Measurements from ENCODE around the gene RSPO3. TPM values are rescaled to one million over a fixed set of nuclear protein-coding genes. Genes with fewer than 3 reads are reported as not detected.

The RSPO3 gene
- total and polyA plus RNA-seq, 2 experiments from 2014 or later = 4.8 to 11.2 TPM

GRCh38 chr6:127076466-127076865, 42.0 kb upstream of the RSPO3 start:
- no peaks in the 10 kb centered on the region for H3K79me2 ChIP-seq
- 72% methylated on average over 4 of the region's 4 CpGs for WGBS (ENCODE audit: low lambda C conversion rate, missing lambda C conversion rate)

DNA sequence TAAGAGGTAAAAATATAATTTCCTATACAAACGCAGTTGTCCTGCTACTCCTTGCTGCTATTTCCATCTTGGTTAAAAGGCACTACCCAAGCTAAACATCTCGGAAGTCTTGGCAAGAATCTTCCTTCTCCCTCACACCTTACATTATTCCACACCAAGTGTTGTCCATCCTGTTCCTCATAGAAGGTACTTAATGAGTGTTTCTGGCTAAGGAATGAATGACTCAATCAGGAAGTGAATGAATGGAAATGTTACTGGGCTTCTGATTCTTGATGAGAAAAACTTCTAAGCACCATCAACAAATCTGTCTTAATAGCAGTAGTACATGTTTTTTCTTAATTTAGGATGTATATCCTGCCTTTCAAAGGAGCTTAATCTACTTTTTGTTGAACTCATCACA, 40.6 kb upstream of the RSPO3 start:
- no peak for TF ChIP-seq EZH2 (IDR thresholded peaks at IDR 0.05; ENCODE audit: borderline replicate concordance)
- no peak for TF ChIP-seq EZH2phosphoT487 (IDR thresholded peaks at IDR 0.05; ENCODE audit: low read depth, severe bottlenecking, unreplicated experiment)
- TF ChIP-seq, protein P1, sequence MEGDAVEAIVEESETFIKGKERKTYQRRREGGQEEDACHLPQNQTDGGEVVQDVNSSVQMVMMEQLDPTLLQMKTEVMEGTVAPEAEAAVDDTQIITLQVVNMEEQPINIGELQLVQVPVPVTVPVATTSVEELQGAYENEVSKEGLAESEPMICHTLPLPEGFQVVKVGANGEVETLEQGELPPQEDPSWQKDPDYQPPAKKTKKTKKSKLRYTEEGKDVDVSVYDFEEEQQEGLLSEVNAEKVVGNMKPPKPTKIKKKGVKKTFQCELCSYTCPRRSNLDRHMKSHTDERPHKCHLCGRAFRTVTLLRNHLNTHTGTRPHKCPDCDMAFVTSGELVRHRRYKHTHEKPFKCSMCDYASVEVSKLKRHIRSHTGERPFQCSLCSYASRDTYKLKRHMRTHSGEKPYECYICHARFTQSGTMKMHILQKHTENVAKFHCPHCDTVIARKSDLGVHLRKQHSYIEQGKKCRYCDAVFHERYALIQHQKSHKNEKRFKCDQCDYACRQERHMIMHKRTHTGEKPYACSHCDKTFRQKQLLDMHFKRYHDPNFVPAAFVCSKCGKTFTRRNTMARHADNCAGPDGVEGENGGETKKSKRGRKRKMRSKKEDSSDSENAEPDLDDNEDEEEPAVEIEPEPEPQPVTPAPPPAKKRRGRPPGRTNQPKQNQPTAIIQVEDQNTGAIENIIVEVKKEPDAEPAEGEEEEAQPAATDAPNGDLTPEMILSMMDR (IDR thresholded peaks at IDR 0.05; ENCODE audit: poor library complexity) = no peak
- Histone ChIP-seq H3K27me3 (no peaks in the 10 kb centered on the region), H3K4me2 (no peak overlapping the region), H3K27ac (no peak overlapping the region), H3K4me3 (no peak overlapping the region), H2AFZ (no peak overlapping the region), H4K20me1 (ENCODE audit: insufficient read depth, poor library complexity, severe bottlenecking) (no peaks in the 10 kb centered on the region), H3K79me2 (no peaks in the 10 kb centered on the region), H3K4me1 (ENCODE audit: insufficient read depth) (no peaks in the 10 kb centered on the region), H3K36me3 (replicated peaks; ENCODE audit: insufficient read depth, low read depth) (no peaks in the 10 kb centered on the region), H3K9me2 (replicated peaks; ENCODE audit: insufficient read depth) (no peaks in the 10 kb centered on the region), H3K9me3 (ENCODE audit: low read depth) (no peaks in the 10 kb centered on the region)
- 94% methylated on average over 2 of the region's 2 CpGs for WGBS (ENCODE audit: low lambda C conversion rate, missing lambda C conversion rate)
- DNase-seq (ENCODE audit: low spot score) = no peak

More at GRCh38 chr6:127076466-127076865, 42.0 kb upstream of the RSPO3 start:
- Histone ChIP-seq H4K20me1 (ENCODE audit: insufficient read depth, poor library complexity, severe bottlenecking) (no peaks in the 10 kb centered on the region), H3K9me3 (ENCODE audit: low read depth) (no peaks in the 10 kb centered on the region), H3K4me3 (no peak overlapping the region), H2AFZ (no peak overlapping the region), H3K27me3 (no peaks in the 10 kb centered on the region), H3K36me3 (replicated peaks; ENCODE audit: insufficient read depth, low read depth) (no peaks in the 10 kb centered on the region), H3K4me1 (ENCODE audit: insufficient read depth) (no peaks in the 10 kb centered on the region), H3K4me2 (no peak overlapping the region), H3K9me2 (replicated peaks; ENCODE audit: insufficient read depth) (no peaks in the 10 kb centered on the region), H3K27ac (no peak overlapping the region)
- DNase-seq (ENCODE audit: low spot score) = no peak
- TF ChIP-seq EZH2 (IDR thresholded peaks at IDR 0.05; ENCODE audit: borderline replicate concordance) (no peak), EZH2phosphoT487 (IDR thresholded peaks at IDR 0.05; ENCODE audit: low read depth, severe bottlenecking, unreplicated experiment) (no peak)
- TF ChIP-seq, protein P1 (IDR thresholded peaks at IDR 0.05; ENCODE audit: poor library complexity) = no peak

- H3K9me2 ChIP-seq (replicated peaks; ENCODE audit: insufficient read depth) = no peaks in the 10 kb centered on the region
- TF ChIP-seq EZH2phosphoT487 (IDR thresholded peaks at IDR 0.05; ENCODE audit: low read depth, severe bottlenecking, unreplicated experiment) (no peak), EZH2 (IDR thresholded peaks at IDR 0.05; ENCODE audit: borderline replicate concordance) (no peak)
- TF ChIP-seq, protein P1 (IDR thresholded peaks at IDR 0.05; ENCODE audit: poor library complexity) = no peak
- WGBS (ENCODE audit: low lambda C conversion rate, missing lambda C conversion rate) = 97% methylated on average over 5 of the region's 5 CpGs
- H3K4me3 ChIP-seq = no peak overlapping the region
- no peak overlapping the region for H2AFZ ChIP-seq
- no peaks in the 10 kb centered on the region for H3K9me3 ChIP-seq (ENCODE audit: low read depth)
- H3K4me2 ChIP-seq = no peak overlapping the region
- no peaks in the 10 kb centered on the region for H3K79me2 ChIP-seq
- H3K36me3 ChIP-seq (replicated peaks; ENCODE audit: insufficient read depth, low read depth) = no peaks in the 10 kb centered on the region
- no peaks in the 10 kb centered on the region for H3K4me1 ChIP-seq (ENCODE audit: insufficient read depth)
- no peaks in the 10 kb centered on the region for H4K20me1 ChIP-seq (ENCODE audit: insufficient read depth, poor library complexity, severe bottlenecking)
- DNase-seq (ENCODE audit: low spot score) = no peak
- no peaks in the 10 kb centered on the region for H3K27me3 ChIP-seq
- no peak overlapping the region for H3K27ac ChIP-seq
These were observed 39.8 kb upstream of the RSPO3 start for GRCh38 chr6:127078669-127079068.

DNA sequence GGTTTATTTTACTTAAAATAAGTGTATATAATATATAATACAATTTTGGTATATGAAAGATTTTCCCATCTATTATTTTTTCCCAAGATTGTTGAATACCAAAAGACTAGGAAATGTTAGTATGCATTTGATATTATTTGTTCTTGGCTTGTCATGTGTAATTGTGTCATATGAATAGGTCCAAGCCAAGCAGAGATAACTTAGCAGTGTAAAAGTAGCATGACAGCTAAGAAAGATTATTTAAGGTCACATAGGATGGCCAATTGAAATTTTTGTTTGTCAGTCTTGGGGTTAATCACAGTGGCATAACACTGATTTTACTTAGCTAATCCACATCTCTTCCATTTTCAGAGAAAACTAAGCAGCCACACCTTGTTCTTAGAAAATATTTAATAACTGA, 38.8 kb upstream of the RSPO3 start:
- Histone ChIP-seq H3K9me2 (replicated peaks; ENCODE audit: insufficient read depth) (no peaks in the 10 kb centered on the region), H4K20me1 (ENCODE audit: insufficient read depth, poor library complexity, severe bottlenecking) (no peaks in the 10 kb centered on the region), H3K4me1 (ENCODE audit: insufficient read depth) (no peaks in the 10 kb centered on the region), H3K79me2 (no peaks in the 10 kb centered on the region), H3K27ac (no peak overlapping the region), H3K4me2 (no peak overlapping the region), H3K36me3 (replicated peaks; ENCODE audit: insufficient read depth, low read depth) (no peaks in the 10 kb centered on the region), H3K9me3 (ENCODE audit: low read depth) (no peaks in the 10 kb centered on the region), H2AFZ (no peak overlapping the region), H3K4me3 (no peak overlapping the region), H3K27me3 (no peaks in the 10 kb centered on the region)
- TF ChIP-seq EZH2 (IDR thresholded peaks at IDR 0.05; ENCODE audit: borderline replicate concordance) (no peak), EZH2phosphoT487 (IDR thresholded peaks at IDR 0.05; ENCODE audit: low read depth, severe bottlenecking, unreplicated experiment) (no peak)
- TF ChIP-seq, protein P1 (IDR thresholded peaks at IDR 0.05; ENCODE audit: poor library complexity) = no peak
- no peak for DNase-seq (ENCODE audit: low spot score)

All from hepatocyte (in vitro differentiated cells).